Measurements from ENCODE around the gene RELT. TPM values are rescaled to one million over a fixed set of nuclear protein-coding genes. Genes with fewer than 3 reads are reported as not detected.
"Not testable (repeated sequence)": the region's sequence is repeated elsewhere in the genome, so short reads cannot be mapped to it uniquely, and the experiment has no call there.

The RELT gene
- polyA plus RNA-seq, 10 donors = 2.3 to 4.0 (median 3.2) TPM

GRCh38 chr11:73428227-73428626, 52.0 kb downstream of the RELT start:
- DNase-seq = no peak

- DNase-seq = no peak
Observed at GRCh38 chr11:73428699-73429098, 52.5 kb downstream of the RELT start.

GRCh38 chr11:73429121-73429750, 53.0 kb downstream of the RELT start:
- no peak for DNase-seq

GRCh38 chr11:73430326-73430725, 54.1 kb downstream of the RELT start:
- no peak for DNase-seq

GRCh38 chr11:73431396-73431795, 55.2 kb downstream of the RELT start:
- DNase-seq = no peak

- not testable (repeated sequence) for DNase-seq
Observed at GRCh38 chr11:73436859-73437258, 60.7 kb downstream of the RELT start.

GRCh38 chr11:73439002-73439843, 63.0 kb downstream of the RELT start:
- DNase-seq = peak in 2 of 3 donors; percentile 46 to 64

- DNase-seq = no peak
Observed at GRCh38 chr11:73445980-73446379, 69.8 kb downstream of the RELT start.

- no peak for DNase-seq
Observed at GRCh38 chr11:73446766-73447165, 70.6 kb downstream of the RELT start.

Other genes starting within 250 kb of the RELT start
- 10 to 100 TPM; 21.6 to 32.2 (median 25.8) TPM for gene FCHSD2, start 234.1 kb upstream of the RELT start, polyA plus RNA-seq (ENCODE audit: insufficient read length in 10 of 10)
- gene P2RY2, start 158.1 kb upstream of the RELT start, polyA plus RNA-seq (ENCODE audit: insufficient read length in 10 of 10) = 1 to 10 TPM in 4 of 10 donors, under 1 TPM in 6; 0.48 to 2.5 (median 0.83) TPM
- 1 to 10 TPM; 1.3 to 3.1 (median 2.0) TPM for gene P2RY6, start 104.1 kb upstream of the RELT start, polyA plus RNA-seq (ENCODE audit: insufficient read length in 10 of 10)
- 10 to 100 TPM; 36.6 to 51.6 (median 43.7) TPM for gene ARHGEF17, start 68.1 kb upstream of the RELT start, polyA plus RNA-seq (ENCODE audit: insufficient read length in 10 of 10)
- gene FAM168A, start 221.7 kb downstream of the RELT start, polyA plus RNA-seq (ENCODE audit: insufficient read length in 10 of 10) = 10 to 100 TPM; 23.6 to 30.4 (median 27.0) TPM